Measurements from ENCODE around the gene C1orf87.

C1orf87 gene

DNA sequence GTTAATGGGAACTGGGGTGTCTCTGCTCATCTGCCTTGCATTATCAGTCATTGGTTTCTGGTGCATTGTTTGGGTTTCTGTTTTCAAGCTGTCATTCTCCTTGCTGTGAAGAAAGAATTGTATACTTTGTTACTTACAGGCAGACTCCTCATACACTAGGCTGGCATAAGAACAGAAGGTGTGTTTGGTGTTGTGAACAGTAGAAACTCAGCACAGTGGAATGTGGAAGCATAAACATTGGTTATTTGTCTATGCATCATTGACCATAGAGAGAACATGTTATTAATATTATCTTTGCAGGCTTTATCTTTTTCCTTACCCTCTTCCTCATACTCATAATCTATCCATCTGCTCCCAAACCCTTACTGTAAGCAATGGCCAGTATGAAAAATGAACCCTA lies 18.2 kb downstream of the C1orf87 start:
- DNase-seq = no peak

DNA sequence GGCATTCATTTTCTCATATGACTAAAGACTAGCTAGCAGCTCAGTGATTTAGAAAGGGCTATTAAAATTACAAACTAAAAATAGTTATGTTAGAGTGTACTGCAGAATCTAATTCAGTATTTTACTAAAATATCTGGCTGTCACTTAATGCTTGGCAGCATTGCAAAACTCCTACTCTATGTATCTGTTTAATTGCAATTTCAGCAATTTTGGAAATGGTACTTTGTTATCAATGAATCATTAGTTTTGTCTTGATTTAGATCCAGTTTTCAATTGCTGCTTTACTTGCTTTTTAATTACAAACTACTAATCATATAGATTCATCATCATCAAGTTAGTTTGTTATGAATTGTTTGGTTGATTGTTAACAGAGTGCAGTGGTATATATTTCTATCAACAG lies 19.2 kb downstream of the C1orf87 start:
- no peak for DNase-seq

DNA sequence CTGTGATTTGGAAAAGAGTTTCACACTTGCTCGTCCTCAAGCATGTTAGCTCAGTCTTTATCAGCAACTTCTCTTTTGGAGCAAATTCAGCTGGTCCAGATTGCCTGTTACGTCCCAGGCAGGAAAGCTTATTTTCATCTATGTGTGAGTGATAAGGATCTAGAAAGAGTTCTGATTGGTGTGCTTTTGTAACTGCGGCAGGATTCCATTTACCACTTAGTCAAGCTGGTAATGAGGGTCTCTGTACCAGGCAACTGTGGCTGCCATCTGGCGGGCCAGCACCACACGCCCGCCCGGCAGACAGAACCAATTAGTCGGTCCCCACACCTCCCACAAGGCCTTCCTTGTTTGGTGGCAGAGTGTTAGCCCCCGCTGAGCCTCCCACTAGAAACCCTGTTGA lies 21.0 kb downstream of the C1orf87 start:
- no peak for DNase-seq

DNA sequence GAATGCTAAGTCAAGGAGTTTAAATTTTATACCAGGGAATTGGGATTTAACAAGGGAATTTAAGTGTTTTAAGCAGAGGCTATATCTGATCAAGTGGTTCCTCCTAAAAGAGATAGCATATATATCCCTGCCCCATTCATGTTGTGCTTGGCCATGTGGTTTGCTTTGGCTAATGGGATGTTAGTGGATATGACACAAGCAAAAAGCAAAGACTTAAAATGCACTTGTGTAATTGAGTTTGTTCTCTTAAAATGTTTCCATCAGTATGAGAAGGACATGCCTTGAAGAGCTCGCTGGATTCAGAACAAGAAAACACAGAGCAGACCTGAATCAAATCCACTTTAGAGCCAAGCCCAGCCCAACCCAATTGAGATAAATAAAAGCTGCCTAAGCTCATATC lies 22.4 kb downstream of the C1orf87 start:
- no peak for DNase-seq

DNA sequence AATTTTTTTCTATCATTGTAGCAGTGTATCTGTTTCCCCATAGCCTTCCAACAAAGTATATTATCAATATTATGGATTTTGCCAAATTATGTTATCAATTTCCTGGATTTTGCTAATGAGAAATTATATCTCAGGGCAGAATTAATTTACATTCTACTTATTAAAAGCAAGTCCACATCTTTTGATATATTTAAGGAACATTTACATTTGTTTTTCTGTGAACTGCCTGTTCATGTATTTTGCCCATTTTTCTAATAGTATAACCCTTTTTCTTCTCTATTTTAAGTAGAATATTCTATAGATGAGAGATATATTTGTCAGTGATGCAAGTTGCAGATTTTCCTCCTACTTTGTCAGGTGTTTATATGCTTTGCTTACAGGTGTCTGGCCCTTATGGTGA lies 24.4 kb downstream of the C1orf87 start:
- DNase-seq = no peak

DNA sequence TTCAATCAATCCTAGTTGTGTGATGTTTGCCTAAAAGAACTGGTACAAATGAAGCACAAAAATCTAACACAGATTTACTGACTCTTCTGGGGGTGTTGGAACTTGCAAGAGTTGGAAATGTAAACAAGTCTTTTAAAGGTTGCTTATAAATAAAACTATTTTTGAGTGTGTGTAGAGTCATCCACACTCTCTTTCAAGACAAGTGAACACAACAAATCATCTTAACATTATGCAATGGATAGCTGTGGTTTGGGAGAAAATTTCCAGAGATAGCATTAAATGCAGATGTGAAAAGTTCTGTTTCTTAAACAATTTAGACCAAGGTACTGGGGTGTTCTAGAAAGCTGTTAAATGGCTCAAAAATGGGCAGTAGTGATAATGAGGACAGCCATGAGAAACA lies 28.7 kb downstream of the C1orf87 start:
- DNase-seq = no peak

DNA sequence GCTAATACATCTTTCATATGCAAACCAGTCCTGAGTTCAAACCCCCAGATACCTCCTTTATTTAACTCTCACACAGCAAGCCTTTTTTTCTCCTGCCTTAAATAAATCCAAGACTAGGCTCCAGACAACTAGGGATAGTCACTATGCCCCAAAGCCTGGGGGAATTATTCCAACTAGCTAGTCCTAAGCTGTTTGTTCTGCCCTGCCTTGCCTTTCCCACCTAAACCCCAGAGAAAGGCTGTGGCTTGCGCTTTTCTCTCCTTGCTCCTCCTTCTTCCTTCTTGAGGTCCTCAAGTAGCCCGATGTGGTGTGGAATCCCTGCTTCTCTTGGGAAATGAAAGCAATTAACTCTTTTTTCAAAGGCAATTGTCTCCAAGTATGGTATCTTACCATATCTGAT lies 31.8 kb downstream of the C1orf87 start:
- no peak for DNase-seq

DNA sequence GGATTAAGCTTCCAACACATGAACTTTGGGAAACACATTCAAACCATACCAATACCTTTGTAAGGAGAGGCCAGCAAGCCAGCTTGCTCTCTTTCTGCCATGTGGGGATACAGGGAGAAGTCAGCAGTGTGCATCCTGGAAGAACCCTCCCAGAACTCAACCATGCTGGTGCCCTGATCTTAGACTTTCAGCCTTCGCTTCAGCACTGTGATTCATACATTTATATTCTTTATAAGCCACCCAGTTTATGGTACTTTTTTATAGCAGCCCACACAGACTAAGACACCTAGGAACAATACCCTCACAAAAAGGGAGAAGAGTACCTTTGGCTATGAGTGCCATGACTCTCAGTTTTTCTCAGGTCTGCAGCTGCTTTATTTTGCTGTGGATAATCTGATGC lies 35.9 kb downstream of the C1orf87 start:
- DNase-seq = no peak

DNA sequence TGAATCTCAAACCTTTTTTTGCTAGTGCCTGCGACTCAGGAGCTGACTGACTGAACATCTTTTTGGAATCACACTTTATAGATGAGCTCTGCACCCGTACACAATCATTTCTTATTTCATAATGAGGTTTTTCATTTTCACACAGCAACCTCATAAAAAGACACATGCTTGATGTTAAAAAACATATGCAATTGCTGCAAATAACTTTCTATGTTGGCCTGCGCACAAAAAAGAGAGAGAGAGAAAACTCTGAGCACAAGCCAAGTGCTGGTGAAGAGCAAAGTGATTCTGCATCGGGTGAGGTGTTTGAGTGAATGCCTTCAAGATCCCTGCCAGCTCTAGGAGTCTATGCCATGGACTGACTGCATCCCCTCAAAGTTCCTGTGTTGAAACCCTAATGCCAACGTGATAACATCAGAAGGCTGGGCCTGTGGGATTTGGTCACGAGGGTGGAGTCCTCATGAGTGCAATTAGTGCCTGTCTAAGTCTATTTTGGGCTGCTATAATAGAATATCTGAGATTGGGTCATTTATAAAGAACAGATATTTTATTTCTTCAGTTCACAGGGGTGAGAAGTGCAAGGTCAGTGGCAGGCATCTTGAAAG lies 36.6 kb downstream of the C1orf87 start:
- DNase-seq = no peak

DNA sequence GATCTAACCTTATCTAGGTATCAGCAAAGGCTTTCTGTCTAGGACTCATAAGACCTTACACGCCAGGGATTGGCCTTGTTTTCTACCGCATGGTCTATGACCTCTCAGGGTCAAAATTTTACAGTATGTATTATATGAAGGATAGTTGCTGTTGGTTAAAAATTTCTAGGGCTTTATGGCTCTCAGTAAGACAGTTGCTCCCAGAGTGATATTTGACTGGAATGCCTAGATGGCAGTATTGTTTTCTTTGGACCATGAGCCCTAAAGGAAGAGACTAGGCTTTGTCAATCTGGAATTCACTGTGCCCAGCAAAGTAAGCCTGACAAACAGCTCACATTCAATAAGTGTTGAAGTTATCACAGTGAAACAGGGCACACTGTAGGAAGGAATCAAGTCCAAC lies 37.6 kb downstream of the C1orf87 start:
- DNase-seq = no peak

DNA sequence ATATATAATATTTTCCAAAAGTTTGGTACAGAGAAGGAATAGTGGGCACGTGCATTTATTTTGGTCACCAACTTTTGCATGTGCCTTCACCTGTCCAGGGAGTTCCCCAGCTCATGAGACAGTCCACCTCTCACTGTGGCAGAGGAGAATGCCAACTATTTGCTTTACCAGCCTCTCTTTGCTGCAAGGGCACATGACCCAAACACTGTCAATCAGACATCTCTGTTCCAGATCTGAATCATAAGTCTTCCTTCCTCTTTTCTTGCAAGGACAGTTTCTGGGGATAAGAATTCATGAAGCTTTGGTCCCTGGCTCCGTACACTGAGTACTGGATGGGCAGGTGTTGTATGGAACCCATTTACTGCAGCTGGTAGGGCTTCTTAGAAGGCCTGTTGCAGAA lies 38.6 kb downstream of the C1orf87 start:
- no peak for DNase-seq

DNA sequence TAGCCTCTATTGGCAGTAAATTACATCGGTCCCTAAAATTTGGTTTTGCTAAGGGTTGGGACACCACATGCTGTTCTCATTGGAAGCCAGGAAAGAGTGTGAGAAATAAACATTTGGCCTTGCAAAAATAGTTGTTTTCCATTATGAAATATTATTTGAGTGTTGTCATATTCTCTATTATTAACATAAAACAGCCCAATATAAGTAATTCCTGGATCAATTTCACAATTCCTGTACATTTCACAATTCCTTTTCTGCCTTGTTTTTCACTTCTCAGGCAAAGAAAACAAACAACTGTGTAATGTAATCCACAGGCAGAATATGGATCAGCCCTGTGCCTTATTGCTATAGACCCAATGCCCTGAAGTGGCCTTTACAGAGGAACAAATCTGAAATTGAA lies 40.5 kb downstream of the C1orf87 start:
- no peak for DNase-seq

DNA sequence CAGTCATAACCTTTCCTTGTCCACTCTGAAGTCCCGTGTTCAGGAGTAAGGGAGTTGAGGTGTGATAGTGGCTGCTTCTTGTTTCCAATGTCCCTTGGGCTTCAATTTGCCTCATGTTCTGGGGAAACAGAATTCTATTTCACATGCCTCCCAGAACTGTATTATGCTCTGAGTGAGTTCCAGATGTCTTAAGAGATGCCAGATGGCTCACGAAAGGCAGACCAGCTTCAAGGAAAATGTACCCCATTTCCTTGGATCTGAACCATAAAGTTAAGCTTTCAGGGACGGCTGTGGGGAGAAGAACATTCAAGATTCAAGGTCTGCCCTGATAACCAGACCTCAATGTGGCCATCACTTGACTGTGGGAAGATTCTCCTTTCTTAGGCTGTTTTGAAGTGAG lies 42.4 kb downstream of the C1orf87 start:
- no peak for DNase-seq

DNA sequence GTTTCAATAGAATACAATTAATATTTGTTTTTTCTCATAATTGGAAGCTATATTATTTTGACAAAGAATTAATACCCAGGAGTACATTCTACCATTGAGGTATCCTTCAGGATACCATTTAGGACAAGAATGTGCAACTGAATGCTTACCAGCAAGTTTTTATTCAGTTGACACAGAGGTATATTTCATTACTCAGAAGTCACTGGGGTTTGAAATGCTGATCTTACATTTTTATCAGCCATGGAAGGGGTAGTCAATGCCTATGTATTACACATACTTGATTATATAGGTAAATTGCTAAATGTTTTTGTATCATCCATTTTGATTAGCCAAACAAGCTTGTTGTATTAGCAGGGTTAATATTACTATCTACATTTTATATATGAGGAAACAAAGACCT lies 48.0 kb downstream of the C1orf87 start:
- no peak for DNase-seq

DNA sequence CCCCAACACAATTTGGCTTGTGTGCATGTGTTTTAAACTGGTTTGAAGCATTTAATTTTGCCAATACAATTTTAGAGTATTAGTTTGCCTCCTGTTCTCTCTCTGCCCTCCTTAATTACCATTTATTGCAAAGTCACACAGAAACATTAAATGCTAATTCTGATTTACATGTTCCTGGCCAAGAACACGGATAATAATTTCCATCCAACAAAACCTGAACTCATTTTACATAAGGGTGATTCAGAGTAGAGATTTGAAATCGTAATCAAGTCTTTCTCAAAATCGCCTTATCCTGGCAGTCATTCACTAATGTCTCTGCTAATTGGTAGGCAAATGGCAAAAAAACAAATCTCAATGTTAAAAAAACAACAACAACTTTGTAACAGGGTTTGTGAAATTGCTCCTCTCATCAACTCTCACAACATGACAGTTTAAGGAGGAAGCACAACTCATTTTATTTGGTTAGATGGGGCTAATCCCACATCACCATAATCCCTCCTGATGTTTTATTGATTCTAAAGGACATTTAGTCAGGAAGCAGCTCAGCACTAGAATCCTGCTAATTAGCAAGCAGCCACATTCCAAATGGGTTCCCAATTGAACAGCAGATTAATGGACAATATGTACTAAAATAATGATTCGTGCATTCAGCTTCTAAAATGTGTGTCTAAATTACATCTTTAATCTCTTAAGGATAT lies 55.9 kb downstream of the C1orf87 start:
- DNase-seq = no peak

DNA sequence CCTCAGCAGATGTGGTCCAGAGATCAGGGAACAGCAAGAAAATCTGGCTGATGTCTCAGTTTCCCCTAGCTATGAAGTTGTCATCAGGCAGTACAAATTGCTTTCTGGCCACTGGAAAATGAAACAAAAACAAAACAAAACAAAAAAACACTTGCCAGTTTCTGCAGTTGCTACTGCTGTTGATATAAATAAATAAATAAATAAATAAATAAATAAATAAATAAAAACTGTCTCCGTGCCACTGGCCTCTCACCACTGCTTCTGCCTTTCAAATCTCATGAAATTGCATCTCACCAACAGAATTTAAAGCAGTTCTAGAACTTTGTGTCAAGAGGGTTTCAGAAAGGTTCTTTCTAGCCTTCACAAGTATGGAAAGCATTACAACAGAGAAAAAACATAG lies 62.9 kb downstream of the C1orf87 start:
- no peak for DNase-seq

DNA sequence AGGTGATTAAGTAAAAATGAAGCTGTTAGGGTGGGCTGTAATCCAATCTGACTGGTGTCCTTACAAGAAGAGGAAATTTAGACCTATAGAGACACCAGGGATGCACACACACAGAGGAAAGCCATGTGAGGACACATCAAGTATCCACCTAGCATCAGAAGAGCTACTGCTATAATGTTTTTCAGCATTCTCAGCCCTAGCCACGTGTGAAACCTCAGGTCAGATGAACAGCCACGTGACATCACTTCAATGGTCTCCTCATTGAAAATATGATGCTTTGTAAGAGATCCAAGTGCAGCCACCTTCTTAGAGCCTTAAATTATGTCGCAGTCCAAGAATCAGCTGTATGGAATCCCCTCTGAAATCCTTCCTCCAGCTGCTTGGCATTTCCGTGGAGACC lies 65.1 kb downstream of the C1orf87 start:
- DNase-seq = no peak

DNA sequence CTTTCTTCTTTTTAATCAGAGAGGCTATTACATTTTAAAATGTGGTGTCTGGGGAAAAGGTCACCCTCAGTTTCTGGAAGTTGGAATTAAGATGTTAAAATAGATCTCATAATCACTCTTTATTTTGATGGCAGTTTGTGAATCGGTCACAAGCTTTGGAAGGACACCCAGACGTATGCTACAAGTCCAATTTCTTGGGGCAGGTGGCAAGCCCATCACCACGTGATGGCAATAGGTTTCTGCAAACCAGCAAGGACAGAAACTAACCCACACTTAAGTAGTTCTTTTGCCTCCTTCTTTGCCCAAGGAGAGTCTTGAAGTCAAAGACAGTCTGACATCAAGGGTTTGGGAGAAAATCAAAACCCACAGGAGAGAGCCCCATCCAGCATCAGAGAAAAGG lies 72.9 kb downstream of the C1orf87 start:
- DNase-seq = no peak

DNA sequence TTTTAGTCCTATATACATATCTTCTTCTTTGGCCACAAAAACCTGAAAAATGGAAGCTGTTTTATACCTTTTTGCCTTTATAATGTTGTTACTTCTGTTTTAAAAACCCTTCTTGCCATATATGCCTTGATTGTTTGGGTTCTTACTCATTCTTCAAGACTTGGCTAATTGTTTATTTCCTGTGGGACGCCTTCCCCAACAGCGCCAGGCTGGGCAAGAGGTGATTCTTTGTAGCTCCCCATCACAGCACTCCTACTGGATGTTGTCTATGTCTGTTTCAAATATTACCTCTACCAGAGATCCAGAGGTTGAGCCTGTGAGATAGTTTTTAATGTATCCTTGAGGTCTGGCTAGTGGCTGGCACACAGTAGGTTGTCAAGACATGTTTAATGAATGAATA lies 73.8 kb downstream of the C1orf87 start:
- no peak for DNase-seq

DNA sequence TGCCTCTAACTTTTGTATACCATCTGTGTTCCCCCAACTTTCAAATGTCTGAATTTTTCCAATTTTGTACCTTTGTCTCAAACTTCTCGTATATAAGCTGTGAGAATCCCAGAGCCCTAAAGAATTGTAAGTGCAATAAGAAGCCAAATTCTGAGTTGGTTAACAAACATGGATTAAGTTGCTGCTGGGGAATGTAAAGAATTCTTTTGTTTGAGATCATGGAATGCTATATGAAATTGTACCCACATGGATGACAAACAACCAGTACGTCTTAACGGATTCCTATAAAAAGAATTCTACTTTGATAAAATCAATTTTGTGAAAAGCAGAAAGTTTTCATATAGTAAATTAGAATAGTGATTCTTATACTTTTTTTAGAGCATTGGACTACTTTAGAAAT lies 74.6 kb downstream of the C1orf87 start:
- DNase-seq = no peak

DNA sequence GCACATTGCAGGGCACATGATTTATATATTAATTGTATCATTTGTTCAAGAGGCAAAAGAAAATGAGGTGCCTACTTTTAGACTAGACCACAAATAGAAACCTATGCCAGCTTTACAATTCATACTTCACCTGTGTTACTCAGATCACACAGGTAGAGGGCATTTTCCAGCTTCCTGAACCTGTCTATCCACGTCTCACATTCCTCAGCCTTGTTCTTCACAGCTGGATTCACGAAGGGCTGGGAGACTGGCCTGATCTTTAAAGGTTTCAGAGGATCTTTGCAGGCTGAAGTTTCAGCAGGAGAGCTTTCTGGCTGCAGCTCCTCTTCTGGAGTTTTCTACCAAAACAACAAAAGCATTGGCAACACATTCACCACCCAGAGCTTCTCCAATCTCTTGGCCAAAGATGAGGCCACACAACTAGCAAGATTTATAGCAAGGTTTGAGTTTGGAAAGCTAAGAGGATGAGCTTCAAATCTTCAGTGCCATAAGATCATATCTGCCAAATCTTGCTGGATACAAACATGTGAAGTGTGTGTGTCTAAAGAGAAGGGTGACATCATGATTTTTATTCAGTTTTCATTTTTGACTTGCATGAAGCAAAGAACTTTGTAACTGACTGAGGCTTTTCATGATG lies 76.0 kb downstream of the C1orf87 start:
- DNase-seq = no peak

DNA sequence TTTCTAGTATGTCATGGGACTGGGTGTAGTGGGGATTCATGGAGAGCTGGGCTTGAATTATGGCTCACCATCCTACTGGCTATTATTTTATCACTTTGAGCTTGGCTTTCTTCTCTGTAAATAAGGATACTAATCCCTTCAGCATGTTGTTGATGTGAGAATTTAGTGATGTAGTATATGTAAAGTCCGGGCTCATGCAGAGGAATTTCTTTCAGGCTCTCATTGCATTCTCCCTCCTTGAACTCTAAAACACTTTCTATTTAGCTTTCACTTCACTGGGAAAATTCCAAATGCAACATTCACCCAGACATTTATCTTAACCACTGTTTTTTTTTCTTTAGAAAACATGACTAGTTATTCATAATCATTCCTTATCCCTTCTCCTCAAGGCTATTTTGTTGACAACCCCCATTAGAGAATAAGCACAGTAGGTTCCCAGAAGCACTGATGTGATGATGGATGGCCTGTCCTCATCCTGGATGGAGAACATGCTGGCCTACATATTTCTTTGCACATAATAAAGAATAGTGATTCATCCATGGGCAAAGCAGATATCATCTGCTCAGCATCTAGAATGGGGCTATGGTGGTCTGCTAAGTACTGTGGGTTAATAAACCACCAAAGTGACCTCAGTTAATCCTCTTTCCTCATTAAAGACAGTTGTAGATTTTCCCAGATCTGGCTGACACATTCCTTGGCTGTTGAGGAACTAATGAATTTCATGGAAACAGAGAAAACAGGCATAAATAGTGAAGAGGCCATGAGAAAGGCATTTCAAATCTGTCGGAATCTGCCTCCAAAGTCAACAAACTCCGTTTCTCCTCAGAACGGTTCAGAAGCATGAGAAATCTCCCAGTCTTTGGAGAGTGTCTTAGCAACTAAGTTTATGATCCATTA lies 79.0 kb downstream of the C1orf87 start:
- DNase-seq = peak; percentile 59

DNA sequence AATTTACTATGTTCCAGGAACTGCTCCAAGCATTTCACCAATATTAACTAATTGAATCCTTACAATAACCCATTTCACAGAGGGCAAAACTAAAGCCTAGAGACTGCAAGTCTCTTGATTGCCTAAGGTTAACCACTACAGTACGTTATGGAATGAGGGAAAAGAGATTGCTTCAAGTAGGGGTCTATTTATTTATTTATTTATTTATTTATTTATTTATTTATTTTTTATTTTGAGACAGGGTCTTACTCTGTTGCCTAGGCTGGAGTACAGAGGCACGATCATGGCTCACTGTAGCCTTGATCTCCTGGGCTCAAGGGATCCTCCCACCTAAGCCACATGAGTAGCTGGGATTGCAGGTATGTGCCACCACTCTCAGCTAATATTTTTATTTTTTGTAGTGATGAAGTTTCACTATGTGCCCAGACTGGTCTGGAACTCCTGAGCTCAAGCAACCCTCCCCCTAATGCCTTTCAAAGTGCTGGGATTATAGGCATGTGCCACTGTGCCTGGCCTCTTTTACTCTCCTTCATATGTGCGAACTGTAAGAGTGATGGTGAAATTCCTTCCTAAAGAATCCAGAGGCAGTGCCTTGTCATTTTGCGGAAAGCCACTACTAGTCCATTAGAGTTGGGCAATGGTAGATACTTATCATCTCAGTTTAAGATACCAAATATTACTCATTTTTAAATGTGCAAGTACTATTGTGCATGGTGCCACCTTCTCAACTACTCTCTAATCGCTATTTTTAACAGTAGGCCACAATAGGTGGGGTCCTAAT lies 81.3 kb downstream of the C1orf87 start:
- no peak for DNase-seq

Measured in right hindlimb (tissue), 1 donor.